Pons (tissue), 1 donor: ENCODE results near the gene ZNF503.
"Not testable (repeated sequence)": the region's sequence is repeated elsewhere in the genome, so short reads cannot be mapped to it uniquely, and the experiment has no call there.

Experiments used
- DNase-seq: peaks from one replicate; pipeline ENCODE4 v3.0.0-alpha.2; 2016; ENCODE audit warnings: low spot score

Gene ZNF503

GRCh38 chr10:75395066-75395931 is 6.3 kb downstream of the ZNF503 start:
- DNase-seq = no peak

- DNase-seq = no peak
Measured at GRCh38 chr10:75394221-75394620, 7.3 kb downstream of the ZNF503 start.

GRCh38 chr10:75392744-75393143 is 8.8 kb downstream of the ZNF503 start:
- DNase-seq = no peak

- no peak for DNase-seq
Measured at GRCh38 chr10:75392271-75392670, 9.3 kb downstream of the ZNF503 start.

- no peak for DNase-seq
Measured at GRCh38 chr10:75390178-75390577, 11.4 kb downstream of the ZNF503 start.

GRCh38 chr10:75388082-75388481 is 13.5 kb downstream of the ZNF503 start:
- no peak for DNase-seq

GRCh38 chr10:75386128-75386527 is 15.4 kb downstream of the ZNF503 start:
- DNase-seq = no peak

GRCh38 chr10:75379817-75380216 is 21.7 kb downstream of the ZNF503 start:
- no peak for DNase-seq

- DNase-seq = no peak
Measured at GRCh38 chr10:75379212-75379724, 22.3 kb downstream of the ZNF503 start.

- no peak for DNase-seq
Measured at GRCh38 chr10:75378379-75378778, 23.2 kb downstream of the ZNF503 start.

- no peak for DNase-seq
Measured at GRCh38 chr10:75377869-75378268, 23.7 kb downstream of the ZNF503 start.

- DNase-seq = peak; percentile 81
Measured at GRCh38 chr10:75375838-75376237, 25.7 kb downstream of the ZNF503 start.

- DNase-seq = no peak
Measured at GRCh38 chr10:75371010-75371409, 30.6 kb downstream of the ZNF503 start.

- DNase-seq = not testable (repeated sequence)
Measured at GRCh38 chr10:75369838-75370237, 31.7 kb downstream of the ZNF503 start.

GRCh38 chr10:75367901-75368300 is 33.7 kb downstream of the ZNF503 start:
- no peak for DNase-seq

- DNase-seq = no peak
Measured at GRCh38 chr10:75367021-75367487, 34.5 kb downstream of the ZNF503 start.

GRCh38 chr10:75363431-75363830 is 38.1 kb downstream of the ZNF503 start:
- DNase-seq = no peak

GRCh38 chr10:75359876-75360275 is 41.7 kb downstream of the ZNF503 start:
- not testable (repeated sequence) for DNase-seq

- DNase-seq = no peak
Measured at GRCh38 chr10:75358835-75359421, 42.6 kb downstream of the ZNF503 start.

- no peak for DNase-seq
Measured at GRCh38 chr10:75358132-75358531, 43.4 kb downstream of the ZNF503 start.

GRCh38 chr10:75357500-75357899 is 44.1 kb downstream of the ZNF503 start:
- DNase-seq = no peak

- no peak for DNase-seq
Measured at GRCh38 chr10:75356484-75356883, 45.1 kb downstream of the ZNF503 start.

GRCh38 chr10:75355706-75356105 is 45.9 kb downstream of the ZNF503 start:
- DNase-seq = no peak
